ENCODE measurements around the gene PSMD14. TPM values are rescaled to one million over a fixed set of nuclear protein-coding genes. Genes with fewer than 3 reads are reported as not detected.

PSMD14 gene
- total and polyA plus RNA-seq, 2 of the 8 experiments (the other 6 are each of a cell fraction or from before 2014, with no cell fraction given) = 53.9 to 88.7 TPM

- H3K9ac ChIP-seq (replicated peaks in 1 of 4; ENCODE audit: extremely low read depth in 1 of 4, low read depth in 3 of 4, low read length in 3 of 4) = no peak overlapping the region
- ChIA-PET CTCF (ENCODE audit: partially characterized antibody) (no interaction called here), POLR2A (ENCODE audit: partially characterized antibody) (interaction anchor here (0.7 kb wide), 1 partner anchor 18 kb away, joined by 4 read pairs; no protein-coding TSS in a partner anchor)
- H3K79me2 ChIP-seq (ENCODE audit: control insufficient read depth in 1 of 2, insufficient read depth in 2 of 2, low read length in 2 of 2) = no peaks in the 10 kb centered on the region
- H2BK120ac ChIP-seq (replicated peaks; ENCODE audit: low read depth, low read length) = no peak overlapping the region
- no peak overlapping the region for H2BK5ac ChIP-seq (ENCODE audit: low read depth, low read length)
- no peak for DNase-seq (ENCODE audit: low read depth in 1 of 2, low spot score in 2 of 2)
- no peak overlapping the region for H3K4ac ChIP-seq (replicated peaks; ENCODE audit: insufficient read length, low read depth, low read length)
- H3K18ac ChIP-seq (ENCODE audit: extremely low read depth, low read length) = no peak overlapping the region
- no peak overlapping the region for H2AK5ac ChIP-seq (ENCODE audit: low read depth, low read length)
- H3K14ac ChIP-seq (ENCODE audit: insufficient read length) = no peak overlapping the region
- H3K56ac ChIP-seq (replicated peaks; ENCODE audit: insufficient read length, low read depth, low read length) = no peak overlapping the region
- 82% methylated on average over 3 of the region's 3 CpGs; no CpG with 5 or more reads in 1 of the 2 experiments for WGBS, 2 experiments (ENCODE audit: extremely low coverage in 1 of 2, insufficient coverage in 1 of 2, insufficient read length in 1 of 2, insufficient replicate concordance in 2 of 2, low coverage in 1 of 2, low lambda C conversion rate in 2 of 2, missing lambda C conversion rate in 1 of 2)
- peaks cover 4% of the 10 kb centered on the region; the same call in 1 of the 2 replicates for H3K23me2 ChIP-seq (ENCODE audit: low read depth, low read length)
- H3K36me3 ChIP-seq (ENCODE audit: control insufficient read depth in 2 of 4, insufficient read depth in 4 of 4, low read length in 3 of 4) = peaks cover 0 to 3% (median 0%) of the 10 kb centered on the region in 4 experiments; a peak in 1 of 8 replicates
- no peak overlapping the region for H3K23ac ChIP-seq (ENCODE audit: insufficient read length)
- no peak overlapping the region for H4K8ac ChIP-seq (ENCODE audit: extremely low read depth, insufficient read depth, low read length)
- no peak overlapping the region for H4K91ac ChIP-seq (replicated peaks; ENCODE audit: insufficient read length, low read length)
- no peak overlapping the region for H2AFZ ChIP-seq (ENCODE audit: low read length)
- H3K9me3 ChIP-seq (ENCODE audit: insufficient read depth in 2 of 2, low read depth in 1 of 2, low read length in 1 of 2) = no peaks in the 10 kb centered on the region
- H3K4me3 ChIP-seq (ENCODE audit: extremely low read depth in 1 of 4, insufficient read depth in 2 of 4, low read depth in 3 of 4, low read length in 4 of 4) = no peak overlapping the region
- no peak overlapping the region for H2BK20ac ChIP-seq (ENCODE audit: low read length)
- H3K79me1 ChIP-seq (ENCODE audit: low read depth, low read length) = no peaks in the 10 kb centered on the region
- H4K20me1 ChIP-seq (replicated peaks in 1 of 2; ENCODE audit: control insufficient read depth in 1 of 2, insufficient read depth in 2 of 2, low read length in 2 of 2) = no peaks in the 10 kb centered on the region
- no peak overlapping the region for H2BK15ac ChIP-seq (ENCODE audit: low read length)
- H3K27me3 ChIP-seq (replicated peaks in 1 of 4; ENCODE audit: control insufficient read depth in 3 of 4, extremely low read depth in 1 of 4, insufficient read depth in 3 of 4, low read length in 3 of 4) = peaks cover 21 to 26% (median 23%) of the 10 kb centered on the region in 4 experiments
- H3K4me2 ChIP-seq (ENCODE audit: insufficient read depth in 1 of 2, low read depth in 2 of 2, low read length in 2 of 2) = no peak overlapping the region
- H4K5ac ChIP-seq (ENCODE audit: insufficient read length, low read depth, low read length) = no peak overlapping the region
- H2BK12ac ChIP-seq (ENCODE audit: low read depth, low read length) = no peak overlapping the region
- no peak overlapping the region for H3K27ac ChIP-seq (ENCODE audit: low read depth, low read length)
- no peak for FAIRE-seq
- H3K4me1 ChIP-seq (replicated peaks in 1 of 4; ENCODE audit: control insufficient read depth in 3 of 4, insufficient read depth in 4 of 4, low read length in 3 of 4) = peaks cover 0 to 4% (median 0%) of the 10 kb centered on the region in 4 experiments; a peak in 1 of 7 replicates
- TF ChIP-seq KDM5A (IDR thresholded peaks at IDR 0.05; ENCODE audit: low read length) = no peak
Measured at GRCh38 chr2:161432107-161432506, 123.9 kb downstream of the PSMD14 start.

Measured in H1 (cell line).